NT2/D1 (cell line): Measurements from ENCODE around the gene ABCG2.
"Not testable (repeated sequence)": the region's sequence is repeated elsewhere in the genome, so short reads cannot be mapped to it uniquely, and the experiment has no call there.

Source experiments
- DNase-seq: peaks from one replicate; pipeline ENCODE4 v3.0.0-alpha.2; 2011; ENCODE audit warnings: low read depth, low spot score
- H3K27me3 ChIP-seq: 2 replicates; pipeline ENCODE4 v1.6.0; 2011; ENCODE audit warnings: mild to moderate bottlenecking; ENCODE audit not compliant: insufficient read length, insufficient read depth
- H3K36me3 ChIP-seq: 2 replicates; pipeline ENCODE4 v1.6.1; 2011; ENCODE audit warnings: mild to moderate bottlenecking, low read length, mixed read lengths; ENCODE audit not compliant: insufficient read depth, insufficient read length
- H3K4me1 ChIP-seq: 2 replicates; pipeline ENCODE4 v1.5.1; 2011; ENCODE audit not compliant: insufficient read depth, insufficient read length
- H3K4me3 ChIP-seq: 2 replicates; pipeline ENCODE4 v1.5.1; 2011; ENCODE audit warnings: low read depth; ENCODE audit not compliant: insufficient read length
- H3K9ac ChIP-seq: 2 replicates; pipeline ENCODE4 v1.6.0; 2011; ENCODE audit warnings: low read depth; ENCODE audit not compliant: insufficient read length
- H3K9me3 ChIP-seq: 2 replicates; pipeline ENCODE4 v1.5.1; 2011; ENCODE audit warnings: mild to moderate bottlenecking, low read length; ENCODE audit not compliant: insufficient read depth
- SUZ12 ChIP-seq: IDR thresholded peaks from 2 replicates; pipeline ENCODE4 v1.6.1; 2011; ENCODE audit not compliant: insufficient read length, insufficient read depth; ENCODE audit errors: extremely low read depth
- YY1 ChIP-seq: IDR thresholded peaks from 2 replicates; pipeline ENCODE4 v1.6.1; 2011; ENCODE audit not compliant: insufficient read length, insufficient read depth
- ZNF274 ChIP-seq: IDR thresholded peaks from 2 replicates; pipeline ENCODE4 v1.6.1; 2011; ENCODE audit warnings: mild to moderate bottlenecking, low read depth, low read length

Gene ABCG2

DNA sequence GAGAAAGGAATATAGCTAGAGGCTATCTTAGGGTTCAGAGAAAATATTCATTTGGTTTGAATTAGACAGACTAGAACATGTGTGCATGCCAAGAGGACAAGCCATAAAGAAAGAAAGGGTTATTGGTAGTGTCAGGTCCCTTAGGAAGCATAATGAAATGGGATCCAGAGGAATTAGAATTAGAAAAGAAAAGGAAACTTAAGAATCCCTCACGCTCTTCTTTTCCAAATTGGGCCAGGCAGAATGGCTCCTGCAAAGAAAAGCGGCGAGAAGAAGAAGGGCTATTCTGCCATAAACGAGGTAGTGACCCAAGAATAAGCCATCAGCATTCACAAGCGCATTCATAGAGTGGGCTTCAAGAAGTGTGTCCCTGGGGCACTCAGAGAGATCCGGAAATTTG, 4.9 kb upstream of the ABCG2 start:
- Histone ChIP-seq H3K9ac (no peak overlapping the region), H3K36me3 (no peaks in the 10 kb centered on the region), H3K4me1 (peaks cover 4% of the 10 kb centered on the region), H3K9me3 (peaks cover 6% of the 10 kb centered on the region; the same call in 1 of the 2 replicates), H3K4me3 (no peak overlapping the region), H3K27me3 (no peaks in the 10 kb centered on the region)
- TF ChIP-seq ZNF274 (no peak), SUZ12 (no peak), YY1 (no peak)
- DNase-seq: no peak

DNA sequence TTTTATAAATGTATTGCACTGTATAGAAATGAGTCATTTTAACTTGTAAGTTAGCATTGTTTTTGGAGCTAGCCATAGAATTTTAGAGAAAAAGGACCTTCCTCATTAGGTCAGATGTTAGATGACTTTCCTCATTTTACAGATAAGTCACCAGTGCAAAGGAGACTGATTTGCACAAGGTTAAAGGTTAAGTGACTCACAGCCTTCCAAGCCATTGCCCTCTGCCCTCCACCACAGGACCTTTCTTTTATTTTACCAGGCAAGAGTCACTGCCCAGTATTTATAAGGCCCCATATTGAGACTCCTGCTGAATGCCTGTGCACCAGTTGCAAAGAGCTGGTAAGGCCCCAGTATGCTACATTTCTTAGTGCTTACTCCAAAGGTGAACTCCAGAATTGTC, 4.2 kb upstream of the ABCG2 start:
- Histone ChIP-seq H3K9ac (no peak overlapping the region), H3K27me3 (peaks cover 4% of the 10 kb centered on the region), H3K4me1 (peaks cover 4% of the 10 kb centered on the region), H3K9me3 (peaks cover 6% of the 10 kb centered on the region; the same call in 1 of the 2 replicates), H3K4me3 (no peak overlapping the region), H3K36me3 (no peaks in the 10 kb centered on the region)
- DNase-seq: no peak
- TF ChIP-seq YY1 (no peak), ZNF274 (no peak), SUZ12 (no peak)

DNA sequence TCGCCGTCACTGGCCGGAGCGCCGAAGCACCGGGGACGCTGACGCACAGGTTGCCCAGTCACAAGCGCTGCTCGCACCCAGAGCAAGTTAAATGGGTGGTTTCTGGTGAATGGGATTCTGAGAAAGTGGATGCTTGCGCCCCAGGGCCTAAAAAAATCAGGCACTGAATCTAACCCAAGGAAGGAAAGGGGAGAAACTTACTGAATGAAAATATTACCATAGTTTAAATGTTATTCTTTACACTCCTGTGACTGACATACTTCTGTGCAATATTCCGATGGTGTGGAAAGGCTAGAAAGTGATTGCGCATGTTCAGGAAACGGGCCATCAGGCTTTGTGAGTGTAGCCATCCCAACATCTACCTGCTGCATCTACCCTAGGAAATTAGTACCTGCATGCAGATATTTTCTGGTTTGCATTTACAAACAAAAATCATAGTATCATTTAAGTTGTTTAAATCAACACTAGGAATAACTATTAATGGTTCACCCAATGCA, 838 bp upstream of the ABCG2 start:
- peaks cover 4% of the 10 kb centered on the region for H3K4me1 ChIP-seq
- no peaks in the 10 kb centered on the region for H3K36me3 ChIP-seq
- peak overlapping the region; percentile 85 for H3K9ac ChIP-seq
- H3K27me3 ChIP-seq: peaks cover 6% of the 10 kb centered on the region
- peaks cover 5% of the 10 kb centered on the region; the same call in 1 of the 2 replicates for H3K9me3 ChIP-seq
- no peak for TF ChIP-seq YY1
- no peak for TF ChIP-seq ZNF274
- TF ChIP-seq SUZ12: no peak
- peak overlapping the region; percentile 49 for H3K4me3 ChIP-seq
- no peak for DNase-seq

DNA sequence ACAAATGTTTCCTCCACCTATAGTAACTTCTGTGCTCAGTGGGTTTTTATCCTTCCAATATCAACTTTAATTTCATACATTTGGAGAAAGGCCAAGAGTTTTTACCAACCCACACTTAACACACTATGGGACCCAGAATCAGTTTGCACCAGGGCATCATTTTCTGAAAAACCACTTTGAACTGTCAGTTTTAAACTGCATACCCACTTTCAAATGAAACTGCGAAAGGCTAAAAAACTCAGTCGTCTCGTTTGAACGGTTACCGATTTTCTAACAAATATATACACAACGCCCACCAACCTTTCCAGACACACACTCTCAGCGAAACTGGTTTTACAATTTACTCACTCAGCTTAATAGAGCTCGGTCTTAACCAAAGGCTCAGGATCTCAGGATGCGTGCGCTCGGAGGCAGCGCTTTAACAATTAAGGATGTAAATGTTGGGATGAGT, 376 bp downstream of the ABCG2 start:
- peak; percentile 69 for DNase-seq
- TF ChIP-seq YY1: no peak
- TF ChIP-seq ZNF274: no peak
- TF ChIP-seq SUZ12: no peak
- Histone ChIP-seq H3K4me1 (peaks cover 2% of the 10 kb centered on the region), H3K36me3 (no peaks in the 10 kb centered on the region), H3K27me3 (peaks cover 6% of the 10 kb centered on the region), H3K9ac (no peak overlapping the region), H3K4me3 (peak overlapping the region; percentile 49), H3K9me3 (peaks cover 3% of the 10 kb centered on the region; the same call in 1 of the 2 replicates)

DNA sequence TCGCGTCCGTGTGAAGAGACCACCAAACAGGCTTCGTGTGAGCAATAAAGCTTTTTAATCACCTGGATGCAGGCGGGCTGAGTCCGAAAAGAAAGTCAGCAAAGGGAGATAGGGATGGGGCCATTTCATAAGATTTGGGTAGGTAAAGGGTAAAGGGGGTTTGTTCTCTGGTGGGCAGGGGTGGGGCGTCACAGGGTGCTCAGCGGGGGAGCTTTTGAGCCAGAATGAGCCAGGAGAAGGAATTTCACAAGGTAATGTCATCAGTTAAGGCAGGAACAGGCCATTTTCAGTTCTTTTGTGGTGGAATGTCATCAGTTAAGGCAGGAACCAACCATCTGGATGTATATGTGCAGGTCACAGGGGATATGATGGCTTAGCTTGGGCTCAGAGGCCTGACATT, 6.1 kb downstream of the ABCG2 start:
- H3K9ac ChIP-seq, H3K4me1 ChIP-seq, H3K4me3 ChIP-seq, H3K36me3 ChIP-seq, H3K9me3 ChIP-seq, DNase-seq, H3K27me3 ChIP-seq: not testable (repeated sequence)

DNA sequence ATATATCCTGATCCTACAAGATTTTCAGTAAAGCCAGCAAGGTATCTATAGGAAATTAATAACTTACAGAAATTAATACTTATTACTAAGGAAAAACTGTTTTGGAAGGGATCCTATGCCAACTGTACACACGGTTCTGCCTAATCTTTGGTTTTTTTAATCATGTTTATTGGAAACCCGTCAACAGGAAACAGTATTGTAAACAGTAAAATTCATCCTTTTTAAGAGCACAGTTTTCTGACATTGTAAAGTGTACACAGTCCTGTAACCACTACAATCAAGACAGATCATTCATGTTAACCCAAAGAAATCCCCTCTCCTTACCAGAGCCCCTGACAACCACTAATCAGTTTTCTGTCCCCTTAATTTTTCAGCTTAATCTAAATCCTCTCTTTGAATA, 9.9 kb downstream of the ABCG2 start:
- TF ChIP-seq SUZ12: no peak
- TF ChIP-seq ZNF274: no peak
- TF ChIP-seq YY1: no peak
- H3K27me3 ChIP-seq: no peaks in the 10 kb centered on the region
- H3K4me1 ChIP-seq: peaks cover 2% of the 10 kb centered on the region
- no peak overlapping the region for H3K4me3 ChIP-seq
- H3K9ac ChIP-seq: no peak overlapping the region
- no peaks in the 10 kb centered on the region for H3K36me3 ChIP-seq
- no peak for DNase-seq
- H3K9me3 ChIP-seq: no peaks in the 10 kb centered on the region

DNA sequence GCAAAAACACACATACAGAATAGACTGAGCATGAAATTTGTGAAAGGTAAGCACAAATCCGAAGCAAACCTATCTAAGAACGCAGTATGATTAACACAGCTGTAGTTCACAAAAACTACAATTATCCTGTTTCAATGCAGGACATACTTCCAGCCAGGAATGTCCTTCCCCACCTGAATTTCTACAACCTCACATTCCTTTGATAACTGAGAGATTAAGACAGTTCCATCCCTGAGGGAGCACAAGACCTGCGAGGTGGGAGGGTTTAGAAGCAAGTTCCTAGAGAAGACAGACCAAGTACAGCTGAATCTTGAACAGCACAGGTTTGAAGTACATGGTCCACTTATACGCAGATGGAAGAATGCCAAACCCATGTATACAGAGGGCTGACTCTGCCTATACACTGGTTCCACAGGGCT, 10.6 kb downstream of the ABCG2 start:
- Histone ChIP-seq H3K4me1 (peaks cover 2% of the 10 kb centered on the region), H3K4me3 (no peak overlapping the region), H3K27me3 (no peaks in the 10 kb centered on the region), H3K9me3 (no peaks in the 10 kb centered on the region), H3K9ac (no peak overlapping the region), H3K36me3 (no peaks in the 10 kb centered on the region)
- no peak for DNase-seq
- TF ChIP-seq SUZ12 (no peak), ZNF274 (no peak), YY1 (no peak)
